GM23248 (cell line): Measurements from ENCODE around the gene PTDSS2.

Source experiments
- EZH2 ChIP-seq: fragments of 200-600 bp; sonication (generic); IDR thresholded peaks from 2 replicates; pipeline ENCODE4 v1.6.1; 2018; ENCODE audit warnings: antibody characterized with exemption, mild to moderate bottlenecking; ENCODE audit not compliant: insufficient read depth, poor library complexity, severe bottlenecking
- EZH2phosphoT487 ChIP-seq: fragments of 200-600 bp; sonication (generic); IDR thresholded peaks from 2 replicates; pipeline ENCODE4 v1.6.1; 2018; ENCODE audit warnings: antibody characterized with exemption, moderate library complexity, mild to moderate bottlenecking, low read depth; ENCODE audit not compliant: insufficient read depth

DNA sequence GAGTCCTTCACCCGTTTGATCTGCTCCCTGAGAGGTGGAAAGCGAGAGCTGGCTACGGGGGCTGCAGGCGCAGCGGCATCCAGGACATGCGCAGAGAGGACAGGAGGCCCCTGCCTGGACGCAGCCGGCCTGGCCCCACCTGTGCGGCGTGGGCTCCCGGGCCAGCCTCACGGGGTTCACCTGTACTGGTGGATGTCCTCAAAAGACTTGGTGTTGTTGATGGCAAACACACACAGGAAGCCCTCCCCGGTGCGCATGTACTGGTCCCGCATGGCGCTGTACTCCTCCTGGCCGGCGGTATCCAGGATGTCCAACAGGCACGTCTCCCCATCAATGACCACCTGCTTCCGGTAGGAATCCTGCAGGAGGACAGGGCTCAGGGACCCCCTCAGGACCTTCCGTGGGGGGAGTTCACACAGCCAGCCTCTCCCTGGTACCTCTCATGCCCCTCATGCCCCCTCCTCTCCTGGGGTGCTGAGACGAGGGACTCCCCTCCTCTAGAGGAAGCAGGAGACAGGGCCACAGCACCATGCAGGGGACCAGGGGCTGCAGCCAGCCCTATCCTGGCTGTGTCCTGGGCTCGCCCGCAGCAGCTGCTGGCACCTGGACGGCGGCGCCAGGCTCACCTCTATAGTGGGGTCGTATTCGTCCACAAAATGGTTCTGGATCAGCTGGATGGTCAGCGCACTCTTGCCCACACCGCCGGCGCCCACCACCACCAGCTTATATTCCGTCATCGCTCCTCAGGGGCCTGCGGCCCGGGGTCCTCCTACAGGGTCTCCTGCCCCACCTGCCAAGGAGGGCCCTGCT is 83.7 kb downstream of the PTDSS2 start:
- no peak for TF ChIP-seq EZH2
- no peak for TF ChIP-seq EZH2phosphoT487
